Measurements from ENCODE around the gene INPP5D.

The INPP5D gene

DNA sequence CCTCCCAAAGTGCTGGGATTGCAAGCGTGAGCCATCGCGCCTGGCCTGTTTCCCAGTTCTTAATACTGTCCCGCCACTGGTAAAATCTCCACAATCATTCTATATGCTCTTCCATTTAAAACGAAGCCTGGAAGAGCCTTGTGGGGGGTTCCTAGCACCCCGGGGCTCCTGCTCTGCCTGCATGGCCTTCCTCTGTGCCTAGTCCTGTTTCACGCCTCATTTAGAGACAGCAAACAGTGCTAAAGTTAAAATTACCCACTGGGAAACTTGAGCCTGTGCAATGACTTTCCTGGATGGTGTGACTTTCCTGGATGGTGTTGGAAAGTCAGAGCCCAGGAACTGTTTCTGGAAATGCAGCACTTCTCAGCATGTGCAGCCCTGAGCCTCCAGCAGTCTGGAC, 55.0 kb downstream of the INPP5D start:
- Histone ChIP-seq H3K4me3 (replicated peaks; ENCODE audit: insufficient read depth, low read length) (no peak overlapping the region), H3K27ac (replicated peaks) (no peak overlapping the region), H3K27me3 (ENCODE audit: insufficient read depth, poor library complexity, severe bottlenecking) (no peaks in the 10 kb centered on the region)
- TF ChIP-seq GABPA (IDR thresholded peaks at IDR 0.05; ENCODE audit: low read depth) (no peak), SPI1 (IDR thresholded peaks at IDR 0.05; ENCODE audit: borderline replicate concordance, low read depth) (no peak), POLR2AphosphoS5 (IDR thresholded peaks at IDR 0.05; ENCODE audit: low read depth) (no peak), REST (IDR thresholded peaks at IDR 0.05; ENCODE audit: insufficient replicate concordance, low read depth) (no peak)
- TF ChIP-seq, protein P1, sequence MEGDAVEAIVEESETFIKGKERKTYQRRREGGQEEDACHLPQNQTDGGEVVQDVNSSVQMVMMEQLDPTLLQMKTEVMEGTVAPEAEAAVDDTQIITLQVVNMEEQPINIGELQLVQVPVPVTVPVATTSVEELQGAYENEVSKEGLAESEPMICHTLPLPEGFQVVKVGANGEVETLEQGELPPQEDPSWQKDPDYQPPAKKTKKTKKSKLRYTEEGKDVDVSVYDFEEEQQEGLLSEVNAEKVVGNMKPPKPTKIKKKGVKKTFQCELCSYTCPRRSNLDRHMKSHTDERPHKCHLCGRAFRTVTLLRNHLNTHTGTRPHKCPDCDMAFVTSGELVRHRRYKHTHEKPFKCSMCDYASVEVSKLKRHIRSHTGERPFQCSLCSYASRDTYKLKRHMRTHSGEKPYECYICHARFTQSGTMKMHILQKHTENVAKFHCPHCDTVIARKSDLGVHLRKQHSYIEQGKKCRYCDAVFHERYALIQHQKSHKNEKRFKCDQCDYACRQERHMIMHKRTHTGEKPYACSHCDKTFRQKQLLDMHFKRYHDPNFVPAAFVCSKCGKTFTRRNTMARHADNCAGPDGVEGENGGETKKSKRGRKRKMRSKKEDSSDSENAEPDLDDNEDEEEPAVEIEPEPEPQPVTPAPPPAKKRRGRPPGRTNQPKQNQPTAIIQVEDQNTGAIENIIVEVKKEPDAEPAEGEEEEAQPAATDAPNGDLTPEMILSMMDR (IDR thresholded peaks at IDR 0.05; ENCODE audit: insufficient read depth, low read length): no peak
- DNase-seq (ENCODE audit: low read depth in 1 of 2, low spot score in 1 of 2): no peak

DNA sequence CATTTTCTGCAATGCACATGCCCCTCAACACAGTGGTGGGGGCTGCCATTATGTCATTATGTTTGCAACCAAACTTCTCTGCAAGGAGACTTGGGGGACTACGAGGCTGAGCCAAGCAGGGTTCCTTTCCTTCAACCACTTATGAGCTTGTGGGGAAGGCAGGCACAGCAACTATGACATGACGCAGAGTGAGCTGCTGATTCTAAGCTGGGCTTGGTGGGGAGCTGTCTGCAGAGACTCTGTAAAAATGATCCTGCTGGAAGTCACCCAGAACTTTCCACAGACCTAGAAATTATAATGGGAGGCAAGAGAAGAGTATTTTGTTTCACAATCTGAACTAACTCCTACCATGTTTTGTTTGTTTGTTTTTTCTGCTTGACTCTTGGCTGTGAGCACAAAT, 55.6 kb downstream of the INPP5D start:
- H3K27me3 ChIP-seq (ENCODE audit: insufficient read depth, poor library complexity, severe bottlenecking): no peaks in the 10 kb centered on the region
- DNase-seq (ENCODE audit: low read depth in 1 of 2, low spot score in 1 of 2): no peak
- TF ChIP-seq REST (IDR thresholded peaks at IDR 0.05; ENCODE audit: insufficient replicate concordance, low read depth): no peak
- TF ChIP-seq, protein P1 (IDR thresholded peaks at IDR 0.05; ENCODE audit: insufficient read depth, low read length): no peak
- TF ChIP-seq GABPA (IDR thresholded peaks at IDR 0.05; ENCODE audit: low read depth): no peak
- TF ChIP-seq SPI1 (IDR thresholded peaks at IDR 0.05; ENCODE audit: borderline replicate concordance, low read depth): no peak
- no peak for TF ChIP-seq POLR2AphosphoS5 (IDR thresholded peaks at IDR 0.05; ENCODE audit: low read depth)
- H3K4me3 ChIP-seq (replicated peaks; ENCODE audit: insufficient read depth, low read length): no peak overlapping the region
- no peak overlapping the region; the same call in 1 of the 2 replicates for H3K27ac ChIP-seq (replicated peaks)

GRCh38 chr2:233116946-233117345, 56.8 kb downstream of the INPP5D start:
- Histone ChIP-seq H3K27me3 (ENCODE audit: insufficient read depth, poor library complexity, severe bottlenecking) (no peaks in the 10 kb centered on the region), H3K4me3 (replicated peaks; ENCODE audit: insufficient read depth, low read length) (no peak overlapping the region), H3K27ac (replicated peaks) (no peak overlapping the region)
- TF ChIP-seq GABPA (IDR thresholded peaks at IDR 0.05; ENCODE audit: low read depth) (no peak), REST (IDR thresholded peaks at IDR 0.05; ENCODE audit: insufficient replicate concordance, low read depth) (no peak), SPI1 (IDR thresholded peaks at IDR 0.05; ENCODE audit: borderline replicate concordance, low read depth) (no peak), POLR2AphosphoS5 (IDR thresholded peaks at IDR 0.05; ENCODE audit: low read depth) (no peak)
- TF ChIP-seq, protein P1 (IDR thresholded peaks at IDR 0.05; ENCODE audit: insufficient read depth, low read length): no peak
- no peak for DNase-seq (ENCODE audit: low read depth in 1 of 2, low spot score in 1 of 2)

All from HL-60 (cell line).